HG03064 (cell line): ENCODE results near the gene BPIFB2.

Source experiments
- ATAC-seq: cut with Tn5 transposase; IDR thresholded peaks from one replicate; pipeline ENCODE4 v1.9.1; 2021; ENCODE audit warnings: low read depth; ENCODE audit not compliant: unreplicated experiment

The BPIFB2 gene

GRCh38 chr20:32983459-32984112 lies 23.9 kb upstream of the BPIFB2 start:
- ATAC-seq, result no peak

- ATAC-seq, result no peak
Observed at GRCh38 chr20:32984196-32984595, 23.3 kb upstream of the BPIFB2 start.

DNA sequence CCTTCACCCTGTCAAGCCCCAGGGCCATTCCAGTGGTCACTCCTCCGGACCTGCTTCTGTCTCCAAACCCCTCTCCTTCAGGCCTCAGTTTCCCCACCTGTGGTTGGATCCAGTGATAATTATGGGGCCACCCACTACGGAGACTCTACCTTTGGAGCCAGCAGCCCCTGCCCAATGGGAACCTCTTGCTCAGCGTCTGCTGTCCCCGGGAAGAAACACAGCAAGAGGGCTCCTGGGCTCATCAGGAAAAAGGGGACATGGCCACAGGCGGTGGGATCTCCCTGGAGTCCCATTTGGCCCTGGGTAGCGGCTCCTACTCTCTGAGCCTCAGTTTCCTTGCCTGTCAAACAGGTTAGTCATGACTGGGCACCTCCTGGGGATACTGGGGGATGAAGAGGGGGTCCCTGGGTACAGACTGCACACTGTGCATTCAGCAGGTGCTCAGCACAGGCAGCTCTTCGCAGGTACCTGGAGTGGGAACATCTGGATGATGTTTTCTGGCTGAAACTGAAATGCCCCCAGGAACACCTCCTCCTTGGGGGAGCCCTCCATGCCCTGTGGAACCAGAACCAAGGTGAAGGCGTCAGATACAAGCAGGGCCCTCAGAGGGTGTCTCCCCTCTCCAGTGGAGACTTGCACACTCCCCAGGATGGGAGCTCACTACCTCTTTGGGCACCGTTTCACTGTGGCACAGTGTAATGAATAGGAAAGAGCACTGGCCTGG lies 22.7 kb upstream of the BPIFB2 start:
- no peak for ATAC-seq

- no peak for ATAC-seq
Observed at GRCh38 chr20:32985596-32985995, 21.9 kb upstream of the BPIFB2 start.

DNA sequence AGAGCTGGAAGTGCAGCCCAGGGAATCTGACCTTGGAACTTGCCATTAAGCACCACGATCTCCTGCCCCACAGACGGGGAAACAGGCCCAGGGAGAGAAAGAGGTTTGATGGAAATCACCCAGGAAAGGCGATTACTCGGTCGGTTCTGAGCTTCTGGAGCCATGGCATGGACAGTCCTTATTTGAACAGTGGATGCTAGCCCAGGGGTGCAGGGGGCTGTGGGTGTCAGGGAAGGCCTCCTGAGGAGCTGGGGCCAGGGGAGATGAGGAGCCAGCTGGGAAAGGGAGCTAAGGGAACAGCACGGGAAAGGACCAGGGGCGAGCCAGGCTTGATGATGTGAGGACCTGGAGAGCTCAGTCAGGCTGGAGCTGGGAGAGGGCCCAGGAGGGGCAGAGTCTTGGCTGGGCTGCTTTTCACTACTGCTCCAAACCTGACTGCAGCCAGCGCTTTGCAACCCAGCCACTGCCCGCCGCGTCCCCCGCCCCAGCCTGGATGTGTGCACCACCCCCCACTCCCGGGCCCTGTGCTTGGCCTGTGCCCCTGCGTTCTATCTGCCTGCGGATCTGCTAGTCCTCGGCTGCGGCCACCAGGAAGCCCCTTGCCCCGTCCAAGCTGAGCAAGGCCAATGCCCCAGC lies 21.1 kb upstream of the BPIFB2 start:
- ATAC-seq, result no peak

GRCh38 chr20:32987044-32987825 lies 20.3 kb upstream of the BPIFB2 start:
- no peak for ATAC-seq

GRCh38 chr20:32988008-32988407 lies 19.5 kb upstream of the BPIFB2 start:
- no peak for ATAC-seq

DNA sequence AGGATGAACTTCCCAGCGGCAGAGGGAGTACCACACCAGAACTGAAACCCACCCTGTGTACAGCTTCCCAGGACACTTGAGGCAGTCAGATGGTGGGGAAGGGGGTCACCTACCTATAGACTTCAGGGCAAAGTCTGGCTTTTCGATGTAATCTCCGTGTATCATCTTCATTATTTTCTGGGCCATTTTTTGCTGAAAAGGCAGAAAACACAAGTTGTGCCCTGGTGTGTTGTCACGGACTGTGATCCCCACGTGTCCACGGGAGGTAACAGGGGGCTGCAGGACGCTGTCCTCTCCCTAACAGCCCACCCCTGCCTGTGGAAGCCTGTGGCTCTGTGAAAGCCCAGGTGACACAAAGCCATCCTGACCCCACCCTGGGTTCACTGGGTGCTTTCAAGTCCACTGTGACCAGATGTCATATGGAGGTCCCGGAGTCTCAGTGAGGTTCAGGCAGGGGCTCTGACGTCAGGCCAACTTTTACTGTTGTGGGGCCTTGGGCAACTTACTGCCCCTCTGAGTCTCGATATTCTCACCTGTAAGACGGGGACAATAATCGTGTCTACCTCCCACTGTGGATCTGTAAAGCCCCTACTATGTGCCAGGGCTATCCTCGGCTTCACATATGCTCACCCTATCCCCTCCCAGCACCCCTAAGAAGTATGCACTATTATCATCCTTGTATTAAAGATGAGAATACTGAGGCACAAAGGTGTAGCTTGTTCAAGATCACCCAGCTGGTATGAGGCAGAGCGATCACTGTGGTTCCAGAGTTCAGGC lies 17.8 kb upstream of the BPIFB2 start:
- ATAC-seq, result no peak

DNA sequence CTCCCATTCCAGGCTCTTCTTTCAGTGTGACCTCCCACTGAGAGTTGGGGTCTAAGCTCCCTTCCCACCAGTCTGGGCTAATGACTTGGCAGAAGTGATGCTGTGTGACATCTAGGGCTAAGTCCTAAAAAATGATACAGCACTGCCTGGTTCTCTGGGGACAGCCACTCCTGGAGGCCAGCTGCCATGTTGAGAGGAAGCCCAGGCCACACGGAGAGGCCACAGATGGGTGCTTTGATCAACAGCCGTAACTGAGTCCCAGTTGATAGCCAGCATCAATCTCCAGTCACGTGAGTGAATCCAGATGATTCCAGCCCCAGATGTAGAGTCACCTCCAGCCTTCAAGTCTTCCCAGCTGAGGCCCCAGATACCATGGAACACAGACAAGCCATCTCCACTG lies 17.1 kb upstream of the BPIFB2 start:
- ATAC-seq, result no peak

DNA sequence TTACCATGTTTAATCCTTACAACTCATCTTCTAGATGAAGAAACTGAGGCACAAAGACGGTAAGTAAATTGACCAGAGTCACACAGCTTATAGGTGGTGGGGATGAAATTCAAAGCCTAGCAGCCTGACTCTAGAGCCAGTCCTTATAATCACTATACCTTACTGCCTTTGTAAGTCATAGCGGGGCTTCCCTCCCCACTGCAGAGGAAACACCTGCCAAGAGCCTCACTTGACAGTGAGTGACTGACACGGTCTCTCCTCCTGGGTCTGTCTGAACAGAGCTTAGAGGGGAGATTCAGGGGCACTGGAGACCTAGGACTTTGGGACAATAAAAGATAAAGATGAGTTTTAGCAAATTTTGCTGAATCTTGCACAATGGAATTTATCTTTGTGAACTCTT lies 16.1 kb upstream of the BPIFB2 start:
- no peak for ATAC-seq

- no peak for ATAC-seq
Observed at GRCh38 chr20:32991792-32992641, 15.5 kb upstream of the BPIFB2 start.

DNA sequence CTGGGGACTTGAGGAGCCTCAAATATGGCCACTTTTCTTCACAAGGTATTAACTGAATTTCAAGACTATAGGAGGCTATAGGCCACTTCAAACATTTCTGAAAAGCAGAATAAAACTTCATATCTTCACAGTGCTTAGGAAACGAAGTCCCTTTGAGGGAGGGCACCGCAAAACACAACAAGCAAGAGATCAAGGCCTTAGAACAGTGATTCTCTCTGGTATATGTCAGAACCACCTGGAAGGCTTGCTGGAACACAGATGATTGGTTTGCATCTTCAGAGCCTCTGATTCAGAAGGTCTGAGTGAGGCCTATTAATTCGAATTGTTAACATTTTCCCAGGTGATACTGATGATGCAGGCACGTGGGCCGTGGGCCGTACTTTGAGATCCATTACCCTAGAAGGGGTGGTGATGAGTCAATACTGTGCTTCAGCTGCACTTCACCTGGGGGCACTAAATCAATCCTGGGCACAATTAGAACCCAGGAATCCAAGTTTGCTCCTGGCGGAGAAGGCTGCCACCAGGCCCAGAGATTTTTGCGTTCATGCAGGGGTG lies 13.9 kb upstream of the BPIFB2 start:
- no peak for ATAC-seq

DNA sequence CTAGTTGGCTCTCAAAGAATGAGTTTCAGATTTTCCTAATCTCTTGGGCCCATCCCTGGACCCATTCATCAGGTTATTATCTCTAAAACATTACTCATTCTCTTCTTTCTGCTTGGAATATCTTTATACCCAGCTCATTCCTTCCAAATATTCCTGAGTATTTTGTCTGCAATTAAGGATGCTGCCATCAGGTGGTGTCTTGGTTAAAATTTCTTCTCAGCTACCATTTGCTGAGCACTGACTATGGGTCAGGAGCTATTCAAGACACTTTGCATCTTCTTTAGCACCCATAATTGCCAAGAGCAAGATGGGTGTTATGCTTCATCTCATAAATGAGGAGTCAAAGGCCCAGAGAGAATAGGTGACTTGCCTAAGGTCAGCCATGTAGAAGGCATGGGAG lies 11.7 kb upstream of the BPIFB2 start:
- no peak for ATAC-seq

GRCh38 chr20:32997431-32997830 lies 10.1 kb upstream of the BPIFB2 start:
- ATAC-seq, result no peak

- no peak for ATAC-seq
Observed at GRCh38 chr20:32999603-33000250, 7.8 kb upstream of the BPIFB2 start.

DNA sequence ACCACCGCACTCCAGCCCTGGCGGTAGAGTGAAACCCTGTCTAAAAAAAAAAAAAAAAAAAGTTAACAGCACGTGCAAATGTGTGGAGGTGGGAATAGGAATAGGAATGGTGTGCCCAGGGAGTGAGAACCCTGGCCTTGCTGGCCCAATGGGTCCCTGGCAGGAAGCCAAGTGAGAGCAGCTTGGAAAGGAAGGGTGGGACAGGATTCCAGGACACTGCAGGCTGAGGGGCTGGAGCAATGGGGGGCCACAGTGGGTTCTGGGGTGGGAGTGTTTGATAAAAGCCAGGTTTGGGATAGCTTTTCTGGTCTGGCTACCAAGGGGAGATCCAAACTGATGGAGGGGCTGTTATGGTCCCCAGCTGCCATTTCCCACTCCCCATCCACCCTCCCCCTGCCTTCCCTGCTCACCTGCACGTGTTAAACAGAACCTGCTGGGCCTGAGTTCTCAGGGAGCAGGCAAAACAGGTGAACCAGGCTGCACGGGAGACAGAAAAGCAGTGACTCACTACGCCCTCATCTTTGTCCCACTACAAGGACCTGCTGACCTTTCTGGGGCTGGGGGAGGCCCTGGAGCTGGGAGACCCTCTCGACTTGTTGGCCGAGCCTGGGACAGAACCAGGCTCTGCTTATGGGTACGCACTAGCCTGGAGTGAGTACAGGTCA lies 6.6 kb upstream of the BPIFB2 start:
- ATAC-seq, result no peak

GRCh38 chr20:33002087-33002808 lies 5.3 kb upstream of the BPIFB2 start:
- ATAC-seq, result no peak
